ENCODE results near the gene RAP1GAP2.
"Not testable (repeated sequence)": the region's sequence is repeated elsewhere in the genome, so short reads cannot be mapped to it uniquely, and the experiment has no call there.

The RAP1GAP2 gene

GRCh38 chr17:2782055-2782454 is 14.2 kb upstream of the RAP1GAP2 start:
- Histone ChIP-seq H3K4me2 (ENCODE audit: low read length) (no peak overlapping the region), H3F3A (ENCODE audit: insufficient read depth, low read length) (no peaks in the 10 kb centered on the region), H3K27ac (ENCODE audit: low read depth, low read length, poor library complexity, severe bottlenecking) (no peak overlapping the region), H3K9me2 (ENCODE audit: low read depth, low read length) (no peaks in the 10 kb centered on the region), H4K20me1 (ENCODE audit: insufficient read depth, low read length) (no peaks in the 10 kb centered on the region), H3K4me3 (ENCODE audit: low read depth, low read length, poor library complexity, severe bottlenecking) (no peak overlapping the region), H2AFZ (ENCODE audit: low read length) (no peak overlapping the region), H3K9me3 (ENCODE audit: low read length) (no peaks in the 10 kb centered on the region), H3K36me3 (ENCODE audit: insufficient read depth, low read length) (no peaks in the 10 kb centered on the region), H3K4me1 (ENCODE audit: insufficient read depth, low read length, severe bottlenecking) (no peaks in the 10 kb centered on the region), H3K27me3 (ENCODE audit: insufficient read depth, low read length) (no peaks in the 10 kb centered on the region), H3K79me2 (ENCODE audit: insufficient read depth, low read length) (no peaks in the 10 kb centered on the region), H3K9ac (ENCODE audit: low read length) (no peak overlapping the region)
- no peak for TF ChIP-seq EZH2 (IDR thresholded peaks at IDR 0.05; ENCODE audit: borderline replicate concordance, low read length)
- TF ChIP-seq, protein P1, sequence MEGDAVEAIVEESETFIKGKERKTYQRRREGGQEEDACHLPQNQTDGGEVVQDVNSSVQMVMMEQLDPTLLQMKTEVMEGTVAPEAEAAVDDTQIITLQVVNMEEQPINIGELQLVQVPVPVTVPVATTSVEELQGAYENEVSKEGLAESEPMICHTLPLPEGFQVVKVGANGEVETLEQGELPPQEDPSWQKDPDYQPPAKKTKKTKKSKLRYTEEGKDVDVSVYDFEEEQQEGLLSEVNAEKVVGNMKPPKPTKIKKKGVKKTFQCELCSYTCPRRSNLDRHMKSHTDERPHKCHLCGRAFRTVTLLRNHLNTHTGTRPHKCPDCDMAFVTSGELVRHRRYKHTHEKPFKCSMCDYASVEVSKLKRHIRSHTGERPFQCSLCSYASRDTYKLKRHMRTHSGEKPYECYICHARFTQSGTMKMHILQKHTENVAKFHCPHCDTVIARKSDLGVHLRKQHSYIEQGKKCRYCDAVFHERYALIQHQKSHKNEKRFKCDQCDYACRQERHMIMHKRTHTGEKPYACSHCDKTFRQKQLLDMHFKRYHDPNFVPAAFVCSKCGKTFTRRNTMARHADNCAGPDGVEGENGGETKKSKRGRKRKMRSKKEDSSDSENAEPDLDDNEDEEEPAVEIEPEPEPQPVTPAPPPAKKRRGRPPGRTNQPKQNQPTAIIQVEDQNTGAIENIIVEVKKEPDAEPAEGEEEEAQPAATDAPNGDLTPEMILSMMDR (IDR thresholded peaks at IDR 0.05; ENCODE audit: low read length): no peak

DNA sequence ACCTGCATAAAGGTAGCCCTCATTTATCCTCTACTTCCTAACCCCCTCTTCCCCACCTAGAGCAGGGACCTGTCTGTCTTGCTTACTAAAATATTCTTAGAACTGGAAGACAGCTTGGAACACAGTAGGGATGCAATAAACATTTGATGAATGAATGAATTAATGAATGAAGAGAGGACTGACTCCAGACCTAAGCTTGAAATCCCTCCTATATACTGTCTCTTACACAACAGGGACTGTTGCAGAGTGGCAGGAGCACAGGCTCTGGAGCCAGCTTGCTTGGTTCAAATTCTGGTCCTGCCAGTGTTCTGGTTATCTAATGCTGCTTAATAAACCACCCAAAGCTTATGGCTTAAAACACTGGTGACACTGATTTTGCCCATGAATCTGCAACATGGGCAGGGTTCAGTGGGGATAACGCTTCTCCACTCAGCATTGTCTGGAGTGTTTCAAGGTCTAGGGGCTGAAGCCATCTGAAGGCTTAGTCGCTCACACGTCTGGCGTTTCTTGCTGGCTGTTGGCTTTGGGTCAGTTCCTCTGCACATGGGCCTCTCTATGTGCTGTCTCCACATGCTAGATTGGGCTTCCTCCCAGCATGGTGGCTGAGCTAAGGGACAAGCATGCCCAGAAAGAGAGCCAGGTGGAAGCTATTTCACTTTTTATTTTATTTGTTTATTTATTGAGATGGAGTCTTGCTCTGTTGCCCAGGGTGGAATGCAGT is 12.8 kb upstream of the RAP1GAP2 start:
- H3K36me3 ChIP-seq (ENCODE audit: insufficient read depth, low read length): no peaks in the 10 kb centered on the region
- H4K20me1 ChIP-seq (ENCODE audit: insufficient read depth, low read length): no peaks in the 10 kb centered on the region
- TF ChIP-seq EZH2 (IDR thresholded peaks at IDR 0.05; ENCODE audit: borderline replicate concordance, low read length): no peak
- TF ChIP-seq, protein P1 (IDR thresholded peaks at IDR 0.05; ENCODE audit: low read length): no peak
- no peak overlapping the region for H3K9ac ChIP-seq (ENCODE audit: low read length)
- H3K27ac ChIP-seq (ENCODE audit: low read depth, low read length, poor library complexity, severe bottlenecking): no peak overlapping the region
- H3K9me3 ChIP-seq (ENCODE audit: low read length): no peaks in the 10 kb centered on the region
- no peaks in the 10 kb centered on the region for H3F3A ChIP-seq (ENCODE audit: insufficient read depth, low read length)
- H3K4me3 ChIP-seq (ENCODE audit: low read depth, low read length, poor library complexity, severe bottlenecking): no peak overlapping the region
- no peaks in the 10 kb centered on the region for H3K4me1 ChIP-seq (ENCODE audit: insufficient read depth, low read length, severe bottlenecking)
- no peaks in the 10 kb centered on the region for H3K79me2 ChIP-seq (ENCODE audit: insufficient read depth, low read length)
- H3K4me2 ChIP-seq (ENCODE audit: low read length): no peak overlapping the region
- no peak overlapping the region for H2AFZ ChIP-seq (ENCODE audit: low read length)
- H3K27me3 ChIP-seq (ENCODE audit: insufficient read depth, low read length): no peaks in the 10 kb centered on the region
- H3K9me2 ChIP-seq (ENCODE audit: low read depth, low read length): no peaks in the 10 kb centered on the region

DNA sequence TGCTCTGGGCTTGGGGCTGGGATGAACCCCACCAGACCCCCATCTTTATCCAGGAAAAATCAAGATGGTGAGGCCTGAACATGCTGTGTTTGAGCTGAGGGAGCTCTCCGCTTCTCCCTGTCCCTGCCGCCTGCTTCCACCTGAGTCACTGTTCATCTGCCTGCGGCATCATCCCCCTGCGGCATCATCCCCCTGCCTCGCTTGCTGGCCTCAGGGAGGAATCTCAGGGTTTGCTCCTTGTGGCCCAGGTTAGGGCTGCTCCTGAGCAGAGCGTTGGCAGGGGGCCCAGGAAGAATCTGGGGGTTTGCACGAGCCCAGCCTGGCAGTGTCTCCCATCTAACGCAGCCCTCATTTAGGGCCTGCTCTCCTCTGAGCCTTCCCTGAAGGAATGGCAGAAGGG is 11.4 kb upstream of the RAP1GAP2 start:
- no peaks in the 10 kb centered on the region for H3K4me1 ChIP-seq (ENCODE audit: insufficient read depth, low read length, severe bottlenecking)
- H3K27me3 ChIP-seq (ENCODE audit: insufficient read depth, low read length): no peaks in the 10 kb centered on the region
- H3F3A ChIP-seq (ENCODE audit: insufficient read depth, low read length): no peaks in the 10 kb centered on the region
- H3K4me2 ChIP-seq (ENCODE audit: low read length): no peak overlapping the region
- no peaks in the 10 kb centered on the region for H3K9me2 ChIP-seq (ENCODE audit: low read depth, low read length)
- no peaks in the 10 kb centered on the region for H3K79me2 ChIP-seq (ENCODE audit: insufficient read depth, low read length)
- no peak overlapping the region for H2AFZ ChIP-seq (ENCODE audit: low read length)
- H4K20me1 ChIP-seq (ENCODE audit: insufficient read depth, low read length): no peaks in the 10 kb centered on the region
- TF ChIP-seq, protein P1 (IDR thresholded peaks at IDR 0.05; ENCODE audit: low read length): no peak
- TF ChIP-seq EZH2 (IDR thresholded peaks at IDR 0.05; ENCODE audit: borderline replicate concordance, low read length): no peak
- H3K4me3 ChIP-seq (ENCODE audit: low read depth, low read length, poor library complexity, severe bottlenecking): no peak overlapping the region
- no peaks in the 10 kb centered on the region for H3K9me3 ChIP-seq (ENCODE audit: low read length)
- H3K9ac ChIP-seq (ENCODE audit: low read length): no peak overlapping the region
- H3K27ac ChIP-seq (ENCODE audit: low read depth, low read length, poor library complexity, severe bottlenecking): no peak overlapping the region
- H3K36me3 ChIP-seq (ENCODE audit: insufficient read depth, low read length): no peaks in the 10 kb centered on the region

DNA sequence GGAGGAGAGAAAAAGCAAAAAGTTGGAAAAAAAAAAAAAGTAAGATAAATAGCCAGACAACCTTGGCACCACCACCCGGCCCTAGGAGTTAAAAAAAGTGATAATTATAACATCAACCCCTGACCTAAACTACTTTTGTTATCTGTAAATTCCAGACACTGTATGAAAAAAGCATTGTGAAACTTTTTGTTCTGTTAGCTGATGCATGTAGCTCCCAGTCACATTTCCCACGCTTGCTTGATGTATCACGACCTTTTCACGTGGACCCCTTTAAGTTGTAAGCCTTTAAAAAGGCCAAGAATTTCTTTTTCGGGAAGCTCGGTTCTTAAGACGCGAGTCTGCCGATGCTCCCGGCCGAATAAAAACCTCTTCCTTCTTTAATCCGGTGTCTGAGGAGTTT is 10.9 kb upstream of the RAP1GAP2 start:
- H3F3A ChIP-seq (ENCODE audit: insufficient read depth, low read length); H3K27ac ChIP-seq (ENCODE audit: low read depth, low read length, poor library complexity, severe bottlenecking); H3K27me3 ChIP-seq (ENCODE audit: insufficient read depth, low read length); H3K4me3 ChIP-seq (ENCODE audit: low read depth, low read length, poor library complexity, severe bottlenecking); H3K9me3 ChIP-seq (ENCODE audit: low read length); H3K4me1 ChIP-seq (ENCODE audit: insufficient read depth, low read length, severe bottlenecking); H3K79me2 ChIP-seq (ENCODE audit: insufficient read depth, low read length); H3K9ac ChIP-seq (ENCODE audit: low read length); H4K20me1 ChIP-seq (ENCODE audit: insufficient read depth, low read length); H2AFZ ChIP-seq (ENCODE audit: low read length); H3K4me2 ChIP-seq (ENCODE audit: low read length); H3K36me3 ChIP-seq (ENCODE audit: insufficient read depth, low read length); H3K9me2 ChIP-seq (ENCODE audit: low read depth, low read length): not testable (repeated sequence)

Measured in OCI-LY1 (cell line).